NCI-H2196 (cell line): ENCODE measurements around the gene CAMK2D.
"Not testable (repeated sequence)": the region's sequence is repeated elsewhere in the genome, so short reads cannot be mapped to it uniquely, and the experiment has no call there.

Source experiments
- DNase-seq: peaks from one replicate; lab custom pipeline; 2025; ENCODE audit not compliant: unreplicated experiment; lab: John Stamatoyannopoulos, UW

The CAMK2D gene

GRCh38 chr4:113687067-113687718 lies 74.3 kb downstream of the CAMK2D start:
- no peak for DNase-seq

- not testable (repeated sequence) for DNase-seq
Measured at GRCh38 chr4:113685157-113685556, 76.4 kb downstream of the CAMK2D start.

GRCh38 chr4:113684534-113685091 lies 76.9 kb downstream of the CAMK2D start:
- DNase-seq, result no peak

- peak; percentile 8 for DNase-seq
Measured at GRCh38 chr4:113682730-113683537, 78.6 kb downstream of the CAMK2D start.

GRCh38 chr4:113678641-113679040 lies 82.9 kb downstream of the CAMK2D start:
- DNase-seq, result no peak

- DNase-seq, result no peak
Measured at GRCh38 chr4:113677325-113677724, 84.2 kb downstream of the CAMK2D start.

GRCh38 chr4:113675731-113676697 lies 85.5 kb downstream of the CAMK2D start:
- no peak for DNase-seq

- DNase-seq, result no peak
Measured at GRCh38 chr4:113674733-113675132, 86.8 kb downstream of the CAMK2D start.

GRCh38 chr4:113674251-113674650 lies 87.3 kb downstream of the CAMK2D start:
- DNase-seq, result peak; percentile 12

- DNase-seq, result no peak
Measured at GRCh38 chr4:113673450-113673849, 88.1 kb downstream of the CAMK2D start.

- DNase-seq, result no peak
Measured at GRCh38 chr4:113666386-113667114, 95.0 kb downstream of the CAMK2D start.

GRCh38 chr4:113665036-113665435 lies 96.5 kb downstream of the CAMK2D start:
- no peak for DNase-seq

- no peak for DNase-seq
Measured at GRCh38 chr4:113662581-113662980, 99.0 kb downstream of the CAMK2D start.

GRCh38 chr4:113659127-113659526 lies 102.4 kb downstream of the CAMK2D start:
- no peak for DNase-seq

- peak; percentile 2 for DNase-seq
Measured at GRCh38 chr4:113657586-113658233, 103.8 kb downstream of the CAMK2D start.

GRCh38 chr4:113653871-113654270 lies 107.7 kb downstream of the CAMK2D start:
- no peak for DNase-seq

- no peak for DNase-seq
Measured at GRCh38 chr4:113646442-113646822, 115.1 kb downstream of the CAMK2D start.

- DNase-seq, result peak; percentile 22
Measured at GRCh38 chr4:113645771-113646441, 115.6 kb downstream of the CAMK2D start.

- no peak for DNase-seq
Measured at GRCh38 chr4:113645288-113645687, 116.2 kb downstream of the CAMK2D start.
